ENCODE measurements around the gene SLIT1.

SLIT1 gene

DNA sequence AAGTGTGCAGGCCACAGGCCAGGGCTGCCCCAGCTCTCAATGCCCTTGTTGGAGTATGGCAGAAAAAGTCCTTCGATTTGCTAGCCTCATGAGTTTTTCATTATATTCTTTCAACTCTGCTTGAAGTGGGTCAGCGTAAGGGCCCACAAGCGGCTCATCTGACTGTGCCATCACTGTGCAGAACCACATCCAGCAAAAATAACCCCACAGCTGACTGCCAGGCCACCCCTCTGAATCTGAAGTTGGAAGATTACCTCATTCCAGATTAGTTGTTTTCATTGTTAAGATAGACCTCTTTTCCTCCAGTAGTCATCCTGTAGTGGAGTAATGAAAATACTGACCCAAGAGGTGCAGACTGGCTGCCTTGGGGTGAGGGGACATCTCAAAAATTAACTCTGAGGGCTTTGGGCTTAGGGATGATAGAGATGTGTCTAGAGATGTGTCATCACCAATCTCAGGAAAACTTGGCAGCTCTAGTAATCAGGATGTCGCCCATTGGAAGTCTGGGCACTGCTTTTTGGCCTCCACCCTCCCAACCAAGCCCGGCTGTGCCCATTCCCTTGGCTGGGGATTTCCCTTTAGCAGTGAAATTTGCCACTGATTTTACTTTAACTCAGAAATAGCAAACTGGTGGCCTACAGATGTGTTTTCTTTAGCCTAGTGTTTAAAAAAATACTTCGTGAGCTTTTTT lies 189.3 kb downstream of the SLIT1 start:
- DNase-seq, result no peak

- DNase-seq, result no peak
Measured at GRCh38 chr10:96995851-96996250, 189.9 kb downstream of the SLIT1 start.

DNA sequence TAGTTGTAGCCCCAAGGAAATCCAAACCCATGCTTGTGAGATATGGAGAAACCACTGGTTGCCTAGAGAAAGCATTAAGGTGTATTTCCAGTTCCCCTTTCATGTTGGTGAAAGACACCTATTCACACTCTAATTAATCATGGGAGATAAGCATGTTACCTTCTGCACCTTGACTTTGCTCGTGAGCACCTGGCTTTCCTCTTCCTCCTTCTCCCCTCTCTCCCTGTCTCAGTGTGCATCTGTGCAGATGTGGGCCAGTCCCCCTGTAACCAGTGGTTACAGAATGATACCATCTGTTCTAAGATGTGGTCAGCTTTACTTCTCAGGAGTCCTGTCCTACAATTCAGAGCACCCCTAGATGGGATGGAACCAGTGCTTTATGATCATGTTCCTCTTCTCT lies 193.0 kb downstream of the SLIT1 start:
- no peak for DNase-seq

DNA sequence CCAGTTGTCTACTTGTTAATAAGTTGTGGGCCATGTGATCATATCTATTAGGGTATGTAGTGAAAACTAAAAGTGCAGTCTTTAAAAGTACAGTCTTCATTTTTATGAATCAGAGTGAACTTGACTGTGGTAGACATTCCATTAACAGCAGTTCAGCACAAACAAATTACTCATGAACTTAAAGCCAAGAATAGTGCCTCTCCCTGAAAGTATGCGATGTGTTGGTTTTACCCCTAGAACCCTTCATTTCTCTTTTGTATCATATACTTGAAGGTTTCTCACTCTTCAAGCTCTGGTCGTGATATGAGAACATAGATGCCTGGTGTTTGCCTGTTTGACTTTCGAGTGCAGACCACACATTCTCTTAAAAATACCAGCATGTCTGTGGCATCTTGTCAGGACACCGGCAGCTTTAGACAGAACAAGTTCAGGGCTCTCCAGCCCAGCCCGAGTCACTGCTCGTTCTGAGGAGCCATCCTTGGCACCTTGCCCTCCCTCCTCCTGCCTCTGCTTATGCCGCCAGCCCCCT lies 194.4 kb downstream of the SLIT1 start:
- DNase-seq, result no peak

DNA sequence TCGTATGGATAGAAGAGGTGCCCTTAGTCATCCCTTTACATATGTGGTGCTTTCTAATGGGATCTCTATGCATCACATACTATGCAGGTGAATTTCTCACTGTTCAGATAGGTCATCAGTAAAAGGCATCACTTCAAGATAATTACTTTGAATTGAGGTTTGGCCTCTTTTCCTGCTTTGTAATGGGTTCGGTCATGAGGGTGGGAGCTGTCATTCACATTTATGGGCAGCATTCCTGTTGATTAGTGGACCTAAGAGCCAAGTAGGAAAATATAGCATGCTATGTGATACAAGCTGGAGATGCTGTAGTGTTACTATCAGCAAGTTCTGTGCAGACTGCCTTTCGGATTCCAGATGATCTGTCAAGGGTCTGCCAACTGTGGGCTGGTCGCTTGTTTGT lies 197.3 kb downstream of the SLIT1 start:
- DNase-seq, result no peak

GRCh38 chr10:96987842-96988175 lies 197.9 kb downstream of the SLIT1 start:
- DNase-seq, result no peak

DNA sequence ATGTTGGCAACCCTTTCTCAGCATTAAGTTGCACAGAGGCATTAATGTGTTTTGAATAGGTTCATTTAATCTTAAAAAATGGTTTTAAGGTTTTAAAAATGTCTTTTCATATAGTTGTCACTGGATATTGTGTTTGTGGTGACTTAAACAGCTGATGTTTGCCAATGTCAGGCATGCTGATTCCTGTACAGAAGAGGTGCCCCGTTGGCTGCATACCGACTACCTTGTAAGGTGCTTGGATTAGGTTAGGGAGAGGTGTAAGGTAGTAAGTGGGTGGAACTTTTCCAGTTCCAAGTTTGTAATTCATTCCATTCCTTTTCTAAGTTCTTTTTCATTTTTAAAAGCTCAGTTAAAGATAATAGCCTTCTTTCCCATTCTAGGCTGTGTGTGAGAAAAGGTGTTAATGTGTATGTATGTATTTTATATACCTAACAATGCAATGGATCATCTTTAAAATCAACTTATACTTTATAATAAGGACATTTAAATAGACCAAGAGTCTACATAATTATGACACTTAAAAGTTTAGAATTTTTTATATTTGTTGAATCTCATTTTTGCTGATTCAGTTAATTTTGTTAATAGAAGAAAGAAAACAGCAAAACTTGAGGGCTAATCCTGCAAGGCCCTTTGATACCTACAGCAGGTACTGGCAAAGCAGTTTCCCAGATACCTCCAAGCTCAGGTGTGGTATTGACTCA lies 198.5 kb downstream of the SLIT1 start:
- no peak for DNase-seq

DNA sequence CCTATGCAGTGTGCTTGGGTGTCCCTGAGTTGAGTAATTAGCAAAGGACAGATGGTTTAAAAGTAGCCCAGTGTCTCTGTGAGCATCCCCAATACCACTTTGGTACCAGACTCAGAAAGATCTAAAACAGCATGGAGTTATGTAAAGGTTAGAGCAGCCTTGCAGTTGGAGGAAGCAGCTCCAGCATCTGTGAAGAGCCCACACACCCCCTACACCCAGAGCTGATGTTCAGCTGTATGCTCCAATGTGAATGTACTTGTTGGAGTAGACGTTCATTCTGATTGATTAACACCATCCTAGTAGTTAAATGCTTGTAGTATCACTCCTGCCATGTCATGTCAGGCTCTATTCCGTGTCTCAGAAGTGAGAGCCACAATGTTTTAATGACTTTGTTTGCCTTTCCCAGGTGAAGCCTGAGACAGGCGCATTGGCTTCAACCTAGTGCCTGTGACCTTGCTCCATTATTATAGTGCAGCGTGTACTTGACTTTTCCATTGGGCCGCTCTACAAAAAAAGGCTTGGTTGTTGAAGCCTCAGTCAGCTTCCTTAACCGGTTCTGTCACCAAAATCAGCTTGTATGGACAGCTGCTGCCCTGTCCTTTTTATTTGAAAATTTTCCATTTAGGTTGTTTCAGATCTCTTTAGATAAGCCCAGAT lies 199.4 kb downstream of the SLIT1 start:
- no peak for DNase-seq

GRCh38 chr10:96984541-96985131 lies 201.1 kb downstream of the SLIT1 start:
- DNase-seq, result no peak

GRCh38 chr10:96982149-96982930 lies 203.4 kb downstream of the SLIT1 start:
- DNase-seq, result no peak

GRCh38 chr10:96978621-96979154 lies 207.1 kb downstream of the SLIT1 start:
- no peak for DNase-seq

DNA sequence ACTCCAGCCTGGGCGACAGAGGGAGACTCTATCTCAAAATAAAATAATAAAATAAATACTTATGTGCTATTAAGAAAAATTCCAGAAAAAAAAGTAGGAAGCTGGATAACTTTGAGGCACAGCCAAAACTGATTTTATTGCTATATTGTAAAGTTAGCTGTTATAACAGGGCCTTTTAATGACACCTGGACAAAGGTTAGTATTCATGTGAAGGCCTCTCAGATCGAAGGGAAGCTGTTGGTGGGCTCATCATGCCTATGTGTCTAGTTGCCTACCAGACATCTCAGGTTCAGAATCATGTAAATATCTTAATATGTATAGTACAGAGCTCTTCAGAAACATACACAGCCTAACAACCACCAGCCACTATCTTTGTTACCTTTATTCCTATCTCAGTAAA lies 210.6 kb downstream of the SLIT1 start:
- no peak for DNase-seq

DNA sequence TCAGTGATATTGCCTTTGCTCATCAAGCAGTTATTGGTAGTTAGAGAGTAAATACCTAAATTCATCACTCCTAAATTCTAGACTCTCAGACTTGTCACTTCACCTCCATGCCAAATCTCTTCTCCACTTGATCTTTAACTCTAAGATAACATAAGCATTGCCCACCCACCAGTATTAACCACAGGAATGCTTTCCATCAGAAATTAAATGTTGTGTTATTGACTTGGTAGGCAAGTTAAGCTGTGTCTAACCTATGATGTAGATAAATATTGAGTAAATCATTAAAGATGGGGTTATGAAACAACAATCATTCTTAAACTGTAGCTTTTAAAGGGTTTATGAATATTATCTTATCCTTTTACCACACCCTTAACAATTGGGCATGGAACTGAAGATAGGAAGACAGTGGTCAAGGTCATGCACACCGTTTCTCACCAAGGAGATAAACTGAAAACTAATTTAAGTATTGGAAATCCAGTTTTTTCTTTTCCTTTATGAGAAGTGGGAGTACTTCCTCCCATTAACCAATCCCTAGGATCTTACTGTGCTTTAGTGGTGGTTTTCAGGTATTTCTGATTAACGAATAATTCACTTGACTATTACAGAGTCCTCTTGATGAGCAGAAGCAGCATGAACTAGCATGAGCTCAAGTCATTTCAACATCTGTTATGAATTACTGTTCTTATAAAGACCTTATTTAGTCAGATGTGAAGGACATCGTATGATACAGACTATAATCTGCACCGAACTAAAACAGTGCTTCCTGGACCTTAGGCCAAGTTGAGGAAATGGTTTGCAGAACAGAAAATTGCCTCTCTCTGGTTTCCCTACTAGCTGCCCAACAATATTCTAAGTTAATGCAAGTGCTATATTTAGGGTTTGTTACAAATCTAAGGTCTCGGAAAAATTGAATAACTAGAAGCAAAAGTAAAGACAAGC lies 211.7 kb downstream of the SLIT1 start:
- no peak for DNase-seq

GRCh38 chr10:96972264-96972663 lies 213.5 kb downstream of the SLIT1 start:
- no peak for DNase-seq

DNA sequence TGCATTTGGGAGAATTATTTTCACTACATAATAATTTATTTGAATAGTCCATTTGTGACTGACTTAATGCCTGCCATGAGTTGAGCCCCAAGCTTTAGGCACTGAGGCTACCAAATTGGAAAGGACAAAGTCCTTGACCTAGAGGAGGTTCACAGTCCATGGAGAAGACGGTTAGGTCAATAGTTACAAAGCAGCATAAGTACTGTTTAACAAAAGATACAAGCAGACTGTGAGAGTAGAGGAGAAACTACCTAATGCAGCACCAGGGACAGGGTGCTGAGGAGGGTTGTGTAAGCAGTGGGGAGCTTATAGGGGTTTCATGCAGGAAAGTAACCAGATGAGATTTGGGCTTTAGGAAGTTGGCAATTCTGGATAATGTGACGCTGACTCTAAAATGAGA lies 214.4 kb downstream of the SLIT1 start:
- no peak for DNase-seq

- DNase-seq, result no peak
Measured at GRCh38 chr10:96968682-96969423, 216.9 kb downstream of the SLIT1 start.

- no peak for DNase-seq
Measured at GRCh38 chr10:96967847-96968246, 217.9 kb downstream of the SLIT1 start.

DNA sequence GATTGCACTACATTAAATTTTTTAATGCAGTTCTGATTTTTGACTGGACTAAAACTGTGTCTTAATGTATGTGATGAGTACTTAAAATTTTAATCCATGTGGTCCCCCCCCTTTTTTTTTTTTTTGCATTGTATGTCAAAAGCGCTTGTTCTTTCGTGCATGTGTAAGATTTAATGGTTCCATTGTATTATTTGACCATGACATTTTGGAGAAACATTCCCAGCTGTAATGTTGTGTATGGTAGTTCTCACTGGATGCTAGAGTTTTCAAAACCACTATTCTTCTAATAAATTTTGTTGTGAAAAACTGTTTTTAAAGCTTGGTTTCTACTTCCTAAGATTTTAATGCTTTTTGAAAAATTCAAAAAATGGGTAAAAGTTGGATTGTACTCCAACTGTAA lies 221.6 kb downstream of the SLIT1 start:
- no peak for DNase-seq

DNA sequence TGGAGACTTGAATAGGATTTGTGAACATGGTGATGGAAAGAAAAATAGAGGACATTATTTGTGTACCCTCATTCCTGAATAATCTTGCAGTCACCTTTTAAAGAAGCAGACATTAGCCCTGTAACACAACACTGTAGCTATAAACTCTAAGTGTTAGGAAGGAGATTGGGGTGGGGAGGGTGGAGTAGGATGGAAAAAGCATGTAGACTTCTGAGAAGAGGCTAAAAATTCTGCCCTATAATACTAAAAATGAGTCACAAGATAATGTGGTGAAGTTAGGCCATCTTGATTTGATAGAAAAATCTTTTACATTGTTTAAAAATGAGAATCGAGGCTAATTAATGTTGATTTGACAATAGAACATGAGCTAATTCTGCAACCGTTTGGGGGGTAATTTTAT lies 224.9 kb downstream of the SLIT1 start:
- no peak for DNase-seq

- DNase-seq, result no peak
Measured at GRCh38 chr10:96959733-96960132, 226.0 kb downstream of the SLIT1 start.

DNA sequence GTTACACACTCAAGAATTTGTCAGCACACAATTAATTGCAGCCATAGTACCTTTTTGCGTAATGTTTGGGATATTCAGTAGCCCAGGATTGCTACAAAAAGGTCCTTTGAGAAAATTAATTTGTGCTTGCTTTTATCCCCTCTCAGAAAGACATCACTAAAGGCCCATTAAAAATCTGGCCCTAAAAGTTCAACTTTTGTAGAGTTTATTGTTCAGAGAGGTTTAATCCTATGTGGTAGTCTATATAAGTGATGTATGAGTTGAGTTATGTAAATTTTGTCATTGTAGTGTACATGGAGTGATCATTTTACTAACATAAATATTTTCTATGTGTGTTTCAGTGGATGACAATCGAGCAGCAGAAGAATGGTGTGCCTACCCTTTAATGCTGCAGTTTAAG lies 227.7 kb downstream of the SLIT1 start:
- no peak for DNase-seq
